ENCODE results near the gene OPHN1. TPM values are rescaled to one million over a fixed set of nuclear protein-coding genes. Genes with fewer than 3 reads are reported as not detected.
A peak's percentile ranks its signal among the peaks of the same experiment; 100 is the strongest.

Gene OPHN1
- total RNA-seq, 2 donors from 2014 or later: 2.3 to 4.3 TPM

DNA sequence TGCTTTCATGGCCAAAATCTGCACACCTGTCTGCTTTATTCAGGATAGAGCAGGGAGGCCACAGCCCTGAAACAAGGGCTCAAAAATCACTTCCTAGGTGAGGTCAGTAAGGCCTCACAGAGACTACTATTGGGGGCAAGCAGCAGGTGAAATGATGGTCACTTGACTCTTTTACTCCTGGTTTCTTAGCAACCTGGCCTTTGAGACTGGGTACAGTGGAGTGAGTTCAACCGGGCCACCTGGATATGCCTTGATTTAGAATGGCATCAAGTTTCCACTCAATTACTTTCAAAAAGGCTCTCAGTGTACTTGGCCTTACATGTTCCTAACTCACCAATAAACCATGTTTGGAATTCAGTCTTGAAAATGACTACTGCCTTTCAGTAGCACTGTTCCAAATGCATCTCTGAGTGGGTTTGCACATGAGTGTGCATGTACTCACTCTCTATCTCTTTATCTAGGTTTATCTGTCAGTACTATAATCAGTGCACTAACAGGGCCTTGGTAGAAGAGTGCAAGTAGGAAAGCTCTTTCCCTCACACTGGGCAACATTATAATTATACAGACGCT is 388.2 kb downstream of the OPHN1 start:
- TF ChIP-seq, protein P1, sequence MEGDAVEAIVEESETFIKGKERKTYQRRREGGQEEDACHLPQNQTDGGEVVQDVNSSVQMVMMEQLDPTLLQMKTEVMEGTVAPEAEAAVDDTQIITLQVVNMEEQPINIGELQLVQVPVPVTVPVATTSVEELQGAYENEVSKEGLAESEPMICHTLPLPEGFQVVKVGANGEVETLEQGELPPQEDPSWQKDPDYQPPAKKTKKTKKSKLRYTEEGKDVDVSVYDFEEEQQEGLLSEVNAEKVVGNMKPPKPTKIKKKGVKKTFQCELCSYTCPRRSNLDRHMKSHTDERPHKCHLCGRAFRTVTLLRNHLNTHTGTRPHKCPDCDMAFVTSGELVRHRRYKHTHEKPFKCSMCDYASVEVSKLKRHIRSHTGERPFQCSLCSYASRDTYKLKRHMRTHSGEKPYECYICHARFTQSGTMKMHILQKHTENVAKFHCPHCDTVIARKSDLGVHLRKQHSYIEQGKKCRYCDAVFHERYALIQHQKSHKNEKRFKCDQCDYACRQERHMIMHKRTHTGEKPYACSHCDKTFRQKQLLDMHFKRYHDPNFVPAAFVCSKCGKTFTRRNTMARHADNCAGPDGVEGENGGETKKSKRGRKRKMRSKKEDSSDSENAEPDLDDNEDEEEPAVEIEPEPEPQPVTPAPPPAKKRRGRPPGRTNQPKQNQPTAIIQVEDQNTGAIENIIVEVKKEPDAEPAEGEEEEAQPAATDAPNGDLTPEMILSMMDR (IDR thresholded peaks at IDR 0.05): no peak
- TF ChIP-seq POLR2A (IDR thresholded peaks at IDR 0.05): no peak
- H3K27me3 ChIP-seq: no peaks in the 10 kb centered on the region
- no peaks in the 10 kb centered on the region for H3K36me3 ChIP-seq (replicated peaks in 1 of 2; ENCODE audit: insufficient read depth in 1 of 2, low read depth in 2 of 2)
- intact Hi-C loops (cut with DNase I): no loop called here
- DNase-seq: peak in 2 of 4 donors; percentile 2 to 10
- H3K4me3 ChIP-seq: no peak overlapping the region
- no peak overlapping the region for H3K27ac ChIP-seq
- H3K4me1 ChIP-seq: no peaks in the 10 kb centered on the region
- no peaks in the 10 kb centered on the region for H3K9me3 ChIP-seq
- WGBS, 2 donors: 43 to 94% methylated on average over 2 of the region's 2 CpGs
- no peak for ATAC-seq

DNA sequence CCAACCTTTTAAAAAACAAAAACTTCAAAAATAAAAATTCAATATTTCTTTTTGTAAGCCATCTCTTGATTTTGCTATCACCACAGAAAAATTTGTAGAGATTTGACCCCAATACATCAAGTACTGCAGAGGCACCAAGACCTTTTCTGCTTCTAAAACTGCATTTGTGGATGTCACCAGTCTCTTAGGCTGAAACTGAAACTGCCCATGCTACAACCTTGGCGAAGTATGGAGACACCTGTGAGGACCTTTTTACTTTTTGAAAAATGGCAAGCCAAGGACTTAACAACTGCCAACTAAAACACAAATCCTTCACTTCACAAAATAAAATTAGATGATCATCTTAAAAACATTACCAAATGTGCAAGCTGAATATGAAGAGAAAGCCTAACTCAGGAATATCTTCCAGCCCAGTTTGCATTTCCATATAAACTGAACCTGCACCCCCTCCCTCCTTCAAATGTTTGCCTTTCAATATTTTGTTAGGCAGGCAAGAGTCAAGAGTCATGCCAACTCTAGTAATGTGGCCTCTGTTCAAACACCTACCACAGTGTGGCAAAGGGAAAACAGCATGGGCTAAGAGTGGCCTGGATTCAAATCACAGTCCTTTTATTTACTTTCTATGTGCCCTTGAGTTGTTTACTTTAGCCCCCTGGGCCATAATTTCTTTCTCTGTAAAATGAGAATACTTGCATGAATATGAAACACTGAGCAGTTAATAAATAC is 389.4 kb downstream of the OPHN1 start:
- intact Hi-C loops (cut with DNase I): no loop called here
- DNase-seq (no peak), ATAC-seq (no peak)
- Histone ChIP-seq H3K4me3 (no peak overlapping the region), H3K27me3 (no peaks in the 10 kb centered on the region), H3K36me3 (replicated peaks in 1 of 2; ENCODE audit: insufficient read depth in 1 of 2, low read depth in 2 of 2) (no peaks in the 10 kb centered on the region), H3K27ac (no peak overlapping the region), H3K9me3 (no peaks in the 10 kb centered on the region), H3K4me1 (no peaks in the 10 kb centered on the region)
- no peak for TF ChIP-seq POLR2A (IDR thresholded peaks at IDR 0.05)
- TF ChIP-seq, protein P1 (IDR thresholded peaks at IDR 0.05): no peak
- 92 to 94% methylated on average over 1 of the region's 1 CpG for WGBS, 2 donors

DNA sequence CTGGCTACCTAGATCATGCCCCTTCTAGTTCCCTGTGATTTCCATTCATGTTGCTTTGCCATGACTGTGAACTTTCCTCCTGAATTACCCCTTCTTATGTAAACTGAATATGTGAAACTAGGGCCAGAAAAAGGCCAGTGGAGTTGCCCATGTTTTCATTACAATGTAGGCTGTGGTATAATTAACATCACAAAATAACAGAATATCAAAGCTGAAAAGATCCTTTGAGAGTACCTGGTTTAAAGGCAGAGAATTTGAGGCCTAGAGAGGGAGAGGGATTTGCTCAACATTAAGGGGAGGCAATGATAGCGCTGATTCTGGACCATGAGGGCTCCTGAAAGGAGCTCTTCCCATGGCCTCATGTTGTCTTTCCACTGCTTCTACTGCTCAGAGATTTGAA is 392.2 kb downstream of the OPHN1 start:
- no peaks in the 10 kb centered on the region for H3K36me3 ChIP-seq (replicated peaks in 1 of 2; ENCODE audit: insufficient read depth in 1 of 2, low read depth in 2 of 2)
- no peaks in the 10 kb centered on the region for H3K27me3 ChIP-seq
- no peak for ATAC-seq
- no peak overlapping the region for H3K27ac ChIP-seq
- no peaks in the 10 kb centered on the region for H3K9me3 ChIP-seq
- intact Hi-C loops (cut with DNase I): no loop called here
- DNase-seq: no peak
- H3K4me1 ChIP-seq: no peaks in the 10 kb centered on the region
- no peak overlapping the region for H3K4me3 ChIP-seq
- TF ChIP-seq POLR2A (IDR thresholded peaks at IDR 0.05): no peak
- TF ChIP-seq, protein P1 (IDR thresholded peaks at IDR 0.05): no peak
- 100% methylated on average over 1 of the region's 1 CpG; no CpG with 5 or more reads in 1 of the 2 donors for WGBS, 2 donors

DNA sequence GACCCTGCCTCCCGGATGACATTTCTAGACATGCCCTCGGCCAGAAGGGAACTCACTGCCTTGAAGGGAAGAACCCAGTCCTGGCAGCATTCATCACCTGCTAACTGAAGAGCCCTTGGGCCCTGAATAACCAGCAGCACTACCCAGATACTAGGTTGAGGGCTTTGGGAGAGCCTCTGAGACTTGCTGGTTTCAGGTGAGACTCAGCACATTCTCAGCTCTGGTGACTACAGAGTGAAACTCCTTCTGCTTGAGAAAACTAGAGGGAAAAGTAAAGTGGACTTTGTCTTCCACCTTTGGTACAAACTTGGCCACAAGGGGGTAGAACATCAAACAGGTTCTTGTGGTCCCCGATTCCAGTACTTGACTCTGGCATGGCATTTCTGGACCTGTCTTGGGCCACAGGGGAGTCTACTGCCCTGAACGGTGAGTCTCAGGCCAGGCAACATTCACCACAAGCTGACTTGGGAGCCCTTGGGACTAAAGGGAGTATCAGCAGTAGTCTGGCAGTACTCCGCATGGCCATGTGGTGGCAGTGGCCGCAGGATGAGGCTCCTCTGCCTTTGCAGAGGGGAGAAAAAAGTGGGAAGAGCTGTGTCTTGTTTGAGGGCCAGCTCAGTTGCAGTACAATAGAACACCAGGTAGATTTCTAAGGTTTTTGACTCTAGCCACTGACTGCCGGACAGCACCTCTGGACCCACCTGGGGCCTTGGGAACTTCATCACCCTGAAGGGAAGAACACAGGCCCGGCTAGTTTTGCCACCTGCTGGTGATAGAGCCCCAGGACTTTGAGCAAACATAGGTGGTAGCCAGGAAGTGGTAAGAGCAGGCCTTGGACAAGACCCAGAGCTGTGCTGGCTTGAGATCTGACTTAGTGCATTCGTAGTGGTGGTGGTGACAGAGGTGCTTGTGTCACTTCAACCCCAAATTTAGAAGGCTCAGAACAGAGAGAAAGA is 414.8 kb downstream of the OPHN1 start:
- intact Hi-C loops (cut with DNase I): no loop called here
- ATAC-seq (no peak), DNase-seq (peak in 1 of 4 donors; percentile 15)
- no peaks in the 10 kb centered on the region for H3K27me3 ChIP-seq
- H3K4me3 ChIP-seq: no peak overlapping the region
- WGBS, 2 donors: 46 to 80% methylated on average over 4 to 7 of the region's 9 CpGs
- H3K4me1 ChIP-seq: no peaks in the 10 kb centered on the region
- H3K36me3 ChIP-seq (replicated peaks in 1 of 2; ENCODE audit: insufficient read depth in 1 of 2, low read depth in 2 of 2): no peaks in the 10 kb centered on the region
- no peaks in the 10 kb centered on the region for H3K9me3 ChIP-seq
- no peak overlapping the region for H3K27ac ChIP-seq
- TF ChIP-seq POLR2A (IDR thresholded peaks at IDR 0.05): no peak
- TF ChIP-seq, protein P1 (IDR thresholded peaks at IDR 0.05): peak in 1 of 7 experiments; percentile 6
